NB4 (cell line): Measurements from ENCODE around the gene ECEL1.

ENCODE experiments used
- MAX ChIP-seq: IDR thresholded peaks from 2 replicates; pipeline ENCODE4 v1.6.1; 2011; ENCODE audit warnings: low read depth, low read length
- POLR2A ChIP-seq: IDR thresholded peaks from 2 replicates; pipeline ENCODE4 v1.6.1; 2011; ENCODE audit warnings: mild to moderate bottlenecking; ENCODE audit not compliant: insufficient read length; ENCODE audit errors: extremely low read depth

- no peak for TF ChIP-seq POLR2A
- no peak for TF ChIP-seq MAX
These were observed 32.2 kb upstream of the ECEL1 start, which contains the start of gene PRSS56 for GRCh38 chr2:232519581-232520438.
